SH-SY5Y (cell line): ENCODE data around the gene PTGER2.

ENCODE experiments used
- GATA2 ChIP-seq: IDR thresholded peaks from 2 replicates; pipeline ENCODE4 v1.6.1; 2011; ENCODE audit warnings: mild to moderate bottlenecking, low read depth, low read length
- GATA3 ChIP-seq: IDR thresholded peaks from 2 replicates; pipeline ENCODE4 v1.6.1; 2011; ENCODE audit warnings: low read depth, mild to moderate bottlenecking, low read length, moderate library complexity

GRCh38 chr14:52336241-52336640 lies 22.1 kb downstream of the PTGER2 start:
- TF ChIP-seq GATA3 (no peak), GATA2 (no peak)
